Keratinocyte (primary cell): Measurements from ENCODE around the gene IFNA14. TPM values are rescaled to one million over a fixed set of nuclear protein-coding genes. Genes with fewer than 3 reads are reported as not detected.

Source experiments
- DNase-seq: peaks from one replicate; pipeline ENCODE4 v3.0.0-alpha.2; 2011; ENCODE audit warnings: low read depth, missing footprints, low spot score
- FAIRE-seq: peaks from 2 replicates; lab custom pipeline; 2011; peaks lifted over from hg19 to GRCh38; lab: Jason Lieb, UNC
- H2AFZ ChIP-seq: 2 replicates; pipeline ENCODE4 v1.6.0; 2012; ENCODE audit warnings: low read length, control low read depth, inconsistent platforms; ENCODE audit not compliant: control insufficient read depth
- H3K27ac ChIP-seq: 2 replicates; pipeline ENCODE4 v1.5.1; 2011; ENCODE audit warnings: low read length; ENCODE audit not compliant: control insufficient read depth, insufficient read depth
- H3K27me3 ChIP-seq: 3 replicates; pipeline ENCODE4 v1.6.0; 2011; ENCODE audit warnings: low read length; ENCODE audit not compliant: control insufficient read depth, insufficient read depth; ENCODE audit errors: extremely low read depth
- H3K36me3 ChIP-seq, 2 experiments: 2 replicates in 1 of 2; 3 replicates in 1 of 2; pipeline ENCODE4 v1.5.1; 2011; ENCODE audit warnings: low read length in 2 of 2, mild to moderate bottlenecking in 1 of 2; ENCODE audit not compliant: control insufficient read depth in 2 of 2, insufficient read depth in 2 of 2; ENCODE audit errors: extremely low read depth in 1 of 2
- H3K4me1 ChIP-seq: 3 replicates; pipeline ENCODE4 v1.5.1; 2011; ENCODE audit warnings: low read length; ENCODE audit not compliant: control insufficient read depth, insufficient read depth; ENCODE audit errors: extremely low read depth
- H3K4me2 ChIP-seq: 3 replicates; pipeline ENCODE4 v1.6.0; 2011; ENCODE audit warnings: low read depth, low read length; ENCODE audit not compliant: control insufficient read depth, insufficient read depth; ENCODE audit errors: extremely low read depth
- H3K4me3 ChIP-seq, 3 experiments: fragments of 200-600 bp in 1 of 3; sonication (generic) in 1 of 3; 2 replicates in 2 of 3; 3 replicates in 1 of 3; pipeline ENCODE4 v1.5.1; 2011 to 2016; ENCODE audit warnings: low read length in 3 of 3, mild to moderate bottlenecking in 3 of 3, control low read depth in 2 of 3, inconsistent platforms in 1 of 3, low read depth in 1 of 3, mixed read lengths in 1 of 3, mixed run types in 1 of 3, moderate library complexity in 1 of 3; ENCODE audit not compliant: control insufficient read depth in 2 of 3, insufficient read depth in 2 of 3; ENCODE audit errors: extremely low read depth in 1 of 3
- H3K79me2 ChIP-seq: 2 replicates; pipeline ENCODE4 v1.6.0; 2012; ENCODE audit warnings: low read length; ENCODE audit not compliant: control insufficient read depth, insufficient read depth
- H3K9ac ChIP-seq: 3 replicates; pipeline ENCODE4 v1.6.0; 2011; ENCODE audit warnings: low read length; ENCODE audit not compliant: control insufficient read depth, insufficient read depth; ENCODE audit errors: extremely low read depth
- H3K9me1 ChIP-seq: 3 replicates; pipeline ENCODE4 v1.6.0; 2011; ENCODE audit warnings: low read length; ENCODE audit not compliant: control insufficient read depth, insufficient read depth; ENCODE audit errors: extremely low read depth
- H3K9me3 ChIP-seq: 2 replicates; pipeline ENCODE4 v1.5.1; 2012; ENCODE audit warnings: low read depth, low read length; ENCODE audit not compliant: control insufficient read depth
- H4K20me1 ChIP-seq: 3 replicates; pipeline ENCODE4 v1.6.0; 2011; ENCODE audit warnings: low read length; ENCODE audit not compliant: control insufficient read depth, insufficient read depth; ENCODE audit errors: extremely low read depth
- EZH2 ChIP-seq: IDR thresholded peaks from one replicate; pipeline ENCODE4 v1.6.1; 2012; ENCODE audit warnings: inconsistent platforms, mild to moderate bottlenecking, low read length, moderate library complexity
- dilution Hi-C: fragments of 300-500 bp; cut with MboI; formaldehyde crosslinking; loops from one replicate; pipeline ENCODE4 v1.7.0; 2020; ENCODE audit warnings: low sequenced_read_pairs; ENCODE audit not compliant: extremely low pct_ligation_motif_present
- polyA minus RNA-seq, 3 experiments: library from RNA; depleted of rRNA, polyadenylated mRNA; stranded (reverse); fragments of >200 nt; gene quantifications; 1 replicate in 1 of 3; 2 replicates in 1 of 3; 3 replicates in 1 of 3; pipeline ENCODE4 v1.2.3, GENCODE V29; 2011
- polyA plus RNA-seq, 5 experiments: library from polyadenylated mRNA; depleted of rRNA in 3 of 5; stranded (reverse) in 3 of 5; stranded (forward) in 1 of 5; unstranded in 1 of 5; fragments of >200 nt; gene quantifications; 1 replicate in 1 of 5; 2 replicates in 3 of 5; 3 replicates in 1 of 5; pipeline versions ENCODE4 v1.2.1 to v1.2.3, GENCODE V29; 2011 to 2012; ENCODE audit warnings: missing spikeins in 2 of 5, low read depth in 1 of 5, low replicate concordance in 1 of 5
- TF ChIP-seq, protein P1 (sequence below), 3 experiments: IDR thresholded peaks in 1 of 3; conservative IDR thresholded peaks in 1 of 3; optimal IDR thresholded peaks in 1 of 3; 2 replicates in 2 of 3; 3 replicates in 1 of 3; pipeline versions ENCODE3 to v1.5.1; 2011; ENCODE audit warnings: low read length in 3 of 3, mild to moderate bottlenecking in 3 of 3, moderate library complexity in 2 of 3, control low read depth in 1 of 3, inconsistent platforms in 1 of 3; ENCODE audit not compliant: insufficient read depth in 2 of 3; ENCODE audit errors: extremely low read depth in 1 of 3

Gene IFNA14
- polyA plus RNA-seq, result not detected in 3 replicates
- not detected for polyA plus RNA-seq (2011; ENCODE audit: low read depth)
- polyA plus RNA-seq (2011; cell fraction: cytosol; rRNA removed), result not detected in 2 replicates
- polyA plus RNA-seq (2011; cell fraction: nucleus; rRNA removed), result not detected in 2 replicates
- not detected in 2 replicates for polyA plus RNA-seq (2012; ENCODE audit: low replicate concordance)
- polyA minus RNA-seq, result not detected in 3 replicates
- polyA minus RNA-seq (2011; cell fraction: cytosol; rRNA and poly(A)+ RNA removed), result not detected
- polyA minus RNA-seq (2011; cell fraction: nucleus; rRNA and poly(A)+ RNA removed), result not detected in 2 replicates

DNA sequence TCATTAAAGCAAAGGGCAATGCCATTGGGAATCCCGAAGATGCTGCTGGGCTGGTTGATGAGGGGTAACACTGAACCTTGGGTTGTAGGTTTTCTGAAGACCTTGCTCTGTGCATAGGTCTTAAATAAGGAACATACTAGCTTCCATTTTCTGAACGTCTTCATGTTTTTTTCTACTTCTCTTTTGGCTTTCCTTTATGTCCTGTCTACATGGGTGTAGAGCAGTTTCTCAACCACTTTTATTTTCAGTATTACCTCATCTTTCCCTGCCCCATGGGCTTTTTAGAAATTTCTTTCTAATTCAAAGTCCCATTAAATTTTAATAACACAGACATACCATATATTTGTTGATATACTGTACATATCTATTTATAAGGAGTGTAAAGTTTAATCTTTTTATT is at the start of gene IFNA14:
IFNA14 (minus strand) TSS at position 95 of the 400 bp plus-strand sequence; CDS start at position 25, 70 bp downstream.
- no peak for FAIRE-seq
- no peak within 1 kb of the TSS for H3K27ac ChIP-seq

GRCh38 chr9:21287280-21287679 is 47.5 kb upstream of the IFNA14 start:
- TF ChIP-seq EZH2, result no peak
- TF ChIP-seq, protein P1, sequence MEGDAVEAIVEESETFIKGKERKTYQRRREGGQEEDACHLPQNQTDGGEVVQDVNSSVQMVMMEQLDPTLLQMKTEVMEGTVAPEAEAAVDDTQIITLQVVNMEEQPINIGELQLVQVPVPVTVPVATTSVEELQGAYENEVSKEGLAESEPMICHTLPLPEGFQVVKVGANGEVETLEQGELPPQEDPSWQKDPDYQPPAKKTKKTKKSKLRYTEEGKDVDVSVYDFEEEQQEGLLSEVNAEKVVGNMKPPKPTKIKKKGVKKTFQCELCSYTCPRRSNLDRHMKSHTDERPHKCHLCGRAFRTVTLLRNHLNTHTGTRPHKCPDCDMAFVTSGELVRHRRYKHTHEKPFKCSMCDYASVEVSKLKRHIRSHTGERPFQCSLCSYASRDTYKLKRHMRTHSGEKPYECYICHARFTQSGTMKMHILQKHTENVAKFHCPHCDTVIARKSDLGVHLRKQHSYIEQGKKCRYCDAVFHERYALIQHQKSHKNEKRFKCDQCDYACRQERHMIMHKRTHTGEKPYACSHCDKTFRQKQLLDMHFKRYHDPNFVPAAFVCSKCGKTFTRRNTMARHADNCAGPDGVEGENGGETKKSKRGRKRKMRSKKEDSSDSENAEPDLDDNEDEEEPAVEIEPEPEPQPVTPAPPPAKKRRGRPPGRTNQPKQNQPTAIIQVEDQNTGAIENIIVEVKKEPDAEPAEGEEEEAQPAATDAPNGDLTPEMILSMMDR (optimal IDR thresholded peaks at IDR 0.05 in 1 of 3, IDR thresholded peaks at IDR 0.05 in 1 of 3, conservative IDR thresholded peaks at IDR 0.05 in 1 of 3; ENCODE audit: extremely low read depth in 1 of 3, insufficient read depth in 2 of 3, low read length in 3 of 3), result no peak
- peaks cover 6% of the 10 kb centered on the region for H3K27me3 ChIP-seq

More for the DNA sequence above, at the start of gene IFNA14:
- H3K9me1 ChIP-seq, result no peaks in the 10 kb centered on the region
- H2AFZ ChIP-seq, result no peak within 1 kb of the TSS
- DNase-seq, result no peak
- H3K79me2 ChIP-seq, result no peaks in the 10 kb centered on the region
- no peaks in the 10 kb centered on the region for H4K20me1 ChIP-seq
- H3K9me3 ChIP-seq, result no peaks in the 10 kb centered on the region
- no peaks in the 10 kb centered on the region for H3K36me3 ChIP-seq
- no peak within 1 kb of the TSS for H3K4me2 ChIP-seq
- TF ChIP-seq, protein P1 (optimal IDR thresholded peaks at IDR 0.05 in 1 of 3, IDR thresholded peaks at IDR 0.05 in 1 of 3, conservative IDR thresholded peaks at IDR 0.05 in 1 of 3; ENCODE audit: extremely low read depth in 1 of 3, insufficient read depth in 2 of 3, low read length in 3 of 3), result no peak
- no peak for TF ChIP-seq EZH2
- peaks cover 12% of the 10 kb centered on the region for H3K27me3 ChIP-seq
- H3K4me3 ChIP-seq, result no peak within 1 kb of the TSS
- no peak within 1 kb of the TSS for H3K9ac ChIP-seq
- dilution Hi-C loops, result no loop called here
- H3K4me1 ChIP-seq, result no peaks in the 10 kb centered on the region

More at GRCh38 chr9:21287280-21287679, 47.5 kb upstream of the IFNA14 start:
- Histone ChIP-seq H3K9ac (no peak overlapping the region), H3K4me3 (no peak overlapping the region), H3K27ac (no peak overlapping the region), H3K4me1 (no peaks in the 10 kb centered on the region), H3K9me1 (no peaks in the 10 kb centered on the region), H4K20me1 (no peaks in the 10 kb centered on the region), H3K9me3 (no peaks in the 10 kb centered on the region), H3K36me3 (no peaks in the 10 kb centered on the region), H3K4me2 (no peak overlapping the region), H2AFZ (no peak overlapping the region), H3K79me2 (no peaks in the 10 kb centered on the region)
- no peak for DNase-seq
- dilution Hi-C loops, result no loop called here
- FAIRE-seq, result no peak
